HuH-7 (cell line): ENCODE measurements around the gene BCAS3.
"Not testable (repeated sequence)": the region's sequence is repeated elsewhere in the genome, so short reads cannot be mapped to it uniquely, and the experiment has no call there.

Experiments used
- DNase-seq: peaks from one replicate; pipeline ENCODE4 v3.0.0; 2011; ENCODE audit warnings: low spot score

BCAS3 gene

DNA sequence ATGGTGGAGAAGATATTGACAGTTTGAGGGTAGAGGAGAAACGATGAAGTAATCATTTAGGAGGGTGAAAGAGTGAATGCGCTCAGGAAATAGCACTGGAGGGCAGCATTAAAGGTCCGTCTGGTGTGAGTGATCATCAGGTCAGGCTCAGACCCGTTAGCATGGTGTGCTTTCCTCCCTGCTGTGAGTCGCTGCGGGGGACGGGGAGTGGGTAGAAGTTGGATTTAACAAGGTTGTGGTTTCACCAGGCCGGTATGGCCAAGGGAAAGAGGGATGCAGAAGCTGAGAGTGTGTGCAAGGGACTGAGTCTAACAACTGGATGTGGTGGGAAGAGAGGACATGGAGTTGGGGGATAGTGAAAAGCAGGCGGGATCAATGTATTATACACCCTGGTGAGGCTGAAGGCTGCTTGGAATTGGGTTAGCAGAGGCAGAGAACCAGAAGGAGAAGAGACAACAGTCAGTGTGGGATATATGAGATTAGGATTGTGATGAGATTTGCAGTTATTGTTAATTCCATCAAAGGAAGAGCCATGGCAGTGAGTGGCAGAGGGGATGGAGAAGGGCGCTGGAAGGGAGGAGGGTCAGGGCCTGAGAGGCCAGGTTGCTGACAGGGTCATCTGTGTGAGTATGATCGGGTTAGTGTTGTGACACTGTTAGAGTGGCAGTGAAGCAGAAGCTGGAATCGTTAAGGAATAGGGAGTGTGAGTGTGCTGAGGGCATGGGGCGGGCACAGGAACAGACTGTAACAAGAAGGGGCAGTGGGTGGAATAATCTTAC lies 663.0 kb downstream of the BCAS3 start:
- DNase-seq = no peak

DNA sequence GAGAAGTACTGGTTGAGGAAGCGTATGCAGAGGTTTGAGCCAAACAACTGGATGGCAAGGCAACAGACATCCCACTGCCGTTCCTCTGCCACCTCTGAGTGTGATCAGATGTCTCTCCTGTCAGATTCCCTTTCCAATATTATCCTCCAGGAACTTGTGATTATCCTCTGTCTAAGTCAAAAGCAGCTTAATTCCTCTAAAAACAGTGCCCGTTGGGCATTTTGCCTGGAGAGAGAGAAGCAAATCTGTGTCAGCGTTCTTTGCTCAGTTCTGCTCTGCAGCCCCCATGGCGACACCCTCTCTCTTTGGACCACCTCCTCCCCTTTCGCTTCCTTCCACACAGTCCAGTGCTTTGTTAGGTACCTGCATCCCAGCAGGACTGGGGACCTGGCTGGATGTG lies 665.9 kb downstream of the BCAS3 start:
- DNase-seq = no peak

DNA sequence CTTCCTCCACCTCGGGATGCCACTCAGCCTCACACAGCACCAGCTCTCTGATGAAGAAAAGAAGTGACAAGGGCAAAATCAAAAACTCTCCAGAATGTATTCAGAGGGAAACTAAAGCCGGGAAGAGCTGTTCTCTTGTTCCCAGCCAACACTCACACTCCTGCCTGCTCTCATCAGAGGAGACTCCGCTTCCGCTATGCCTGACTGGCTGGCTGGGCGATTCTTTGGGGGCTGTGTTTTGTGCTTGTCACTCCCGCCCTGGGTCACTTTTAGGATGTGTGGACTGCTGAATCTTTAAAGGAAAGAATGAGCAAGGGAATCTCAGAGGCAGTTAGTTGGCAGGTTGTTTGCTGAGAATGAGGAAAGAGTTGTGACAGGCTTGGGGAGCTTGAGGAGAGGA lies 667.4 kb downstream of the BCAS3 start:
- no peak for DNase-seq

DNA sequence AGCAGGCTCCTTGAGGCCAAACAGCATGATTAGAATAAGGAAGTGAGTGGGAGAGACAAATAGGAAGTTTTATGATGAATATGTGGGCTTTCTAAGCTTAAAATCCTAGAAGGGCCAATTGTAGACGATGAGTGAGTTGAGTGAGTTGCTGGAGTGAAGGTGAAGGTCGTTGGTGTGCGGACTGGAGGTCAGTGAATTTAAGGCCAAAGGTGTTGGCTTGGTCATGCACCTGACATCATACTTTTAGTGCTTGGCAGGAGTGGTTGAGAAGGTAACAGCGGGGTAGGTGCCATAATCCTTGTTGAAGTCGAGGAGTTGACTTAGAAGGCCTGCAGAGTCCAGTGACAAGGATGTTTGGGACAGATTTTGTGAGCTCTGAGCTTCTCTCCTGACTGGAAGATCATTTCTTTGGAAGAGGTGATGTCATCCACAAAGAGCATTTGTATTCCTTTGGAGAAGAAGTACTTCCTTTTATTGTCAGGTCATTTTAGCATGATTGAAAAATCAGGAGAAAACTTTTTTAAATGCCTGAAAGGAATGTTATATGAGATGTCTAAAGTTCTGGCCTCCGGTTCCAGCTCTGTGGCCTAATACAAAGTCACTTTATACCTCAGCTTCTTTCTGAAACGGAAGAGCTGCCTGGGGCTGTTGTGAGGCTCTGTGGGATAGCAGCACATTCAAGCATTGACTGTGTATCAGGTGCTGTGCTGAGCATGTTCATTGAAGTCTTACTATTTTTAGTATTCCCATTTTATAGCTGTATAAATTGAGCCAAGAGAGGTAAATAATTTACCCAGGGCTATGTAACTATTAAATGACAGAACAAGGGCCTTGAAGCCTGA lies 668.4 kb downstream of the BCAS3 start:
- no peak for DNase-seq

DNA sequence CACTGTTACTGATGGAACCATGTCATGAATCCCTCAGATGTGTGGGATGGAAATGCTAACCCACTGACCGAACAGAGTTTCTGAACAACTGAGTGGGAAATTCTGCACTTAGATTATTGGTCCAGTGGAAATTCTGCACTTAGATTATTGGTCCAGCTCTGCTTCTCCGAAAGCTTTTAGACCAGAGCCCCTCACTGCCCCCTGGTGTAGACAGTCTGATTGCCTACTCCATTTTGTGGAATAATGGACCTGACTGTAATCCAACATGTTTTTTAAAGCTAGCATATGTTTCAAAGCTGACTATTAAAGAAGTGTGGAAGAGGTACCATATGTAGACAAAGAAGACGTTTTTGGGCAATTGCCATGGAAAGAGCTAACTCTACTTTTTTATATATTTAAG lies 671.7 kb downstream of the BCAS3 start:
- DNase-seq = no peak

- DNase-seq = no peak
These were observed 674.2 kb downstream of the BCAS3 start for GRCh38 chr17:61351745-61352407.

DNA sequence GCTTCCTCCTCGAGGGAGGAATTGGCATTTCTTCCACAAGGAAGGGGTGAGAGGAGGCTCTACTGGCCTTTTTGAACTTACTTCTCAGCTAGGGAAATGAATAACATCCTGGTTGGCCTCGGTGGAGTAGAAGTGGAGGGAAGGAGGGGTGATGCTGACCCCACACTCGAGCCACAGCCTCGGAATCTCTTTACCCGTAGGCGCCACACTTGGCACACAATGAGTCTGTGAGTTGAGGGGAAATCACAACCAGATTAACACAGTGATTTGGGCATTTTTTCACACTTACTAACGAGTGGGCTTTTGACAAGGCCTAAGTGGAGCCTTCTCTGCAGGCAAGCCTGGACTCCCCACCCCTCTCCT lies 674.7 kb downstream of the BCAS3 start:
- no peak for DNase-seq

- DNase-seq = no peak
These were observed 675.3 kb downstream of the BCAS3 start for GRCh38 chr17:61352781-61353491.

GRCh38 chr17:61353615-61354014 lies 676.0 kb downstream of the BCAS3 start:
- DNase-seq = no peak

DNA sequence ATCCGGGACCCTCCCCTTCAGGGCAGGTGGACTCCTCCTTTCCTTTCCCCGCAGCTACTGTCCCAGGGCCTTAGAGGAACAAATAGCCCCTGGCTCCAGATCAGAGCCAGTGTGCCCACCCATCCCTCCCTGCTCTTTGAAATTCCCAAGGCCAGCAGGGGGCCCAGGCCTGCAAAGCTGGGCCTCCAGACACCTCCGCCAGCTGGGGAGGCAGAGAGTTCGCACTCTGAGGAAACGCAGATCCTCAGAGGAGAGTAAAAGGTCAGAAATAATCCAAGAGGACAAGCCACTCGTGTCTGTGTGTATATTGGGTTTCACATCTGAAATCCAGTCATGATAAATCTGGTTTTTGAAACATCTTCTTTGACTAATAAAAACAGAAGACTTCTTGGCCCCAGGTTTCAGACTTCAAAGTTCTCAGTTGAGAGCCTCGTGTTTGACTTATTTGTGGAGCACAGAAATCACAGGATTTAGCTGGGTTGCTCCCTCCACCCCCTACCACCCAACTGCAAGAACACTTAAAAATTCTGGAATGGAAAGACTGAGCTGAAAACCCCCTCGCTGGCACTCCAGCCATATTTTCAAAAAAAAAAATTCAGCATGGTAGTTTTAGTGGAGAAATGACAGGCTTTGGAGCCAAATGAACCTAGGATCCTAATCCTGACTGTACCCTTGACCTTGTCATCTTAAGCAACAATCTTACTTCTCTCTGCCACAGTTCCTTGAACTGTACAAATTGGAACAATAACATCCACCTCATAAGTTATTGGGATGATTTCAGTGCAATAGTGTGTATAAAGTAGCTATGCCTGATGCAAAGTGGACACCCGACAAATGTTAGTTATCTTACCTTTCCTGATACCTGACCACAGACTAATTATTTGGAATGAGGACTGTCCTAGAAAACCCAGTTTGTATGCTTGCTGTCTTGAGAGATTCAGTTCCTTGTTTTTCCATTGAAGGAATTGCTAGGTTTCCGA lies 677.5 kb downstream of the BCAS3 start:
- no peak for DNase-seq

DNA sequence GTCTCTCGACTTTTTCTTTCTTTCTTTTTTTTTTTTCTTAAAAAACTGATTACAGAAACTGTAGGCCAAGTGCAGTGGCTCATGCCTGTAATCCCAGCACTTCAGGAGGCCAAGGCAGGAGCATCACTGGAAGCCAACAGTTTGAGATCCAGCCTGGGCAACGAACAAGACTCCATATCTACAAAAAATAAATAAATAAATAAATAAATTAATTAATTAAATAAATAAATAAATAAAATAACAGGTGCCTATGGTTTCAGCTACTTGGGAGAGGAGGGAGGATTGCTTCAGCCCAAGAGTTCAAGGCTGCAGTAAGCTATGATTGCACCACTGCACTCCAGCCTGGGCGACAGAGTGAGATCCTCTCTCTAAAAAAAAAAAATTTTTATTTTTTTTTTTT lies 679.4 kb downstream of the BCAS3 start:
- not testable (repeated sequence) for DNase-seq

GRCh38 chr17:61359513-61359912 lies 681.9 kb downstream of the BCAS3 start:
- DNase-seq = not testable (repeated sequence)

DNA sequence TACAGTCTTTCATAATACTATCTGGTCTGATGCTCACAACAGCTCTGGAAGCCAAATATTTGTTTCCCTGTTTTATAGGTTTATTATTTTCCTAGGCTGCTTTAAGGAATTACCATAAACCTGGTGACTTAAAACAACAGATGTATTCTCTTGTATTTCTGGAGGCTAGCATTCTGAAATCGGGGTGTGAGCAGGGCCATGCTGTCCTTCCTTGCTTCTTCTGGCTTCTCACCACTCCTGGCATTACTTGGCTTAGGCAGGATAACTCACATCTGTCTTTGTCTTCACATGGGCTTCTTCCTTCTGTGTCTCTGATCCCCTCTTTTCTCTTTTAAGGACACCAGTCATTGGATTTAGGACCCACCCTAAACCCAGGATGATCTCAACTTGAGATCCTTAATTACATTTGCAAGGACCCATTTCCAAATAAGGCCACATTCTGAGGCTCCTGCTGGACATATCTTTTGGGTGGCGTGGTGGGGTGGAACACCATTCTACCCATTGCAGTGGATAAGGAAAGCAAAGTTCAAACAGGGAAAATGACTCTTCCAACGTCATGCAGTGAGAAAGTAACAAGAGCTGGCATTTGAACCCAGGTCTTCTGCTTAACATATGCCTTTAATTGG lies 682.8 kb downstream of the BCAS3 start:
- no peak for DNase-seq

DNA sequence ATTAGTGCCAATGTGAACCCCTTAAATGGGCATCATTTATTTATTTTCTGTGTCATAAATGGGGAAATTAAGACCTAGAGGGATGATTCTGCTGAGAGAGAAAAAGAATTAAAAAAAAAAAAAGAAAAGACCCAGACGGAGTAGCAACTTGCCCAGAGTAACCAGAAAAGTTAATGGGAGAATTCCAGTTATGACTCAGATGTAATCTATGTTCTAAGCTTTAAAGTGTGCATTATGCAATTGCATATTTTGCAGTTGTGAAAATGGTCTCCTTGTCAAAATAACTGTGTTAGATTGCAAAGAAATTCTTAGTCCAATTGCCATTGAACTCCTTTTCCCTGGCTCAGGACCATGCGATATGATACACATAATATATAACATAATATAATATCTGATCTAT lies 683.4 kb downstream of the BCAS3 start:
- no peak for DNase-seq

DNA sequence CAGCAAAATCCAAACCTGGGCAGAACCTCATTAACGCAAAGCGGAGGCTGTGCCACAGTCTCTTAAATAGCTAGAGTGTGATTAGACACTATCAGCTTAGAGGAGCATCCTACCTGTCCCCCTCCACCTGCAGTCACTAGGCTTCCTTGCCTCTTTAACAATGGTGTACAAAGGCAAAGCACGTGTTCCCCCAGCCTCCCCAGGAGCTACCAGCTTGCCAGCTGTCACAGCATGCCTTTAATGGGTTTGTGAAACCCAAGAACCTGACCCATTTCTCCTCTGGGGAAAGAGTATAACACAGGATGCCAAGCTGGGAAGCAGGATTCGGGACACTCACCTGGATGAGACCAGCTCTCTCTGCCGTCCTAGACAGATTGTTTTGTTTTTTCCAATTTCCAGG lies 684.7 kb downstream of the BCAS3 start:
- DNase-seq = no peak

- DNase-seq = no peak
These were observed 685.4 kb downstream of the BCAS3 start for GRCh38 chr17:61362852-61363600.

DNA sequence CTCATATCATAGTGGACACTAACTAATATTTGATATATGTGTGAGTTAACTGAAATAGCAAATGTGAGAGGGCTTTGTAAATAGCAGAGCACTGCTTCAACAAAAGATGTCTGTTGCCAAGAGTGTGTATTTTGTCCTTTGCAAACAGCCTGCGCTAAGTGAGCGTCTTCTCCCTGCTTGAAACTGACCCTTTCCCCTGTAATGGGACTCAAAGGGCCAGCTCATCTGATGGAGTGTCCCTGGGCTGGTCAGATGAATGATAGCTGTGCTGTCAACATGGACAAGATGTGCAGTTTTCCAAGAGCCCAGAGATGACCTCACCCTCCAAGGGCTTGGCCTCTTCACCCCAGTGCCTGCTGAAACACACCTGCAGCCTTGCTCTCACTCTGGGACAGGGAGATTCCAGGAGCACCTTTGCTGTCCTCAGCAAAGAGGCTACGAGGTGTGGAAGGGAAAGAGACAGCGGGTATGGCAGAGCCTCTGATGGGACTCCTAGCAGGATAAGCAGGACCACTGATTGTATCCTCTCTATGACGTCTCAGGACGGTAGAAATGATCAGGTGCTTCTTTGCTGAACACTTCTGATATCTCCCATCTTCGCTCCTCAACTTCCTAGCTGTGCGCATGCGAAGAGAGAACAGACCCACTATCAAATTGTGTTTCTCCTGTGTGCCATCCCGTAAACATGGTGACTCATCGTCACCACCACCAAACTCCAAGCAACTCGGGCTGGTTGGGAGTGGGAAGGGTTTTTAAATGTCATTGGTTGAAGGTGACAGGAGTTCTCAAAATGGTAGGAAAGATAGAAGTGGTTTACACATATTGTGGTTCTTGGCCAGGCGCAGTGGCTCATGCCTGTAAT lies 686.2 kb downstream of the BCAS3 start:
- DNase-seq = no peak

DNA sequence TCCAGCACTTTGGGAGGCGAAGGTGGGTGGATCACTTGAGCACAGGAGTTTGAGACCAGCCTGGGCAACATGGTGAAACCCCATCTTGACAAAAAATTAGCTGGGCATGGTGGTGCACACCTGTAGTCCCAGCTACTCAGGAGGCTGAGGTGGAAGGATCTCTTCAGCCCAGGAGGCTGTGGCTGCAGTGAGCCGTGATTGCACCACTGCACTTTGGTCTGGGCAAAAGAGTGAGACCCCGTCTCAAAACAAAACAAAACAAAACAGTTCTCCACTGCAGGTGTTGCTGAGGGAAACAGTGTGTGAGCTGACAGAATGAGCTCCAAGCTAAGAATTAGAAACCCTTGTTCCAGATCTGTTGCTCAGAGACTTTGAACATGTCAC lies 686.8 kb downstream of the BCAS3 start:
- DNase-seq = no peak
